ENCODE results near the gene DPH1. TPM values are rescaled to one million over a fixed set of nuclear protein-coding genes. Genes with fewer than 3 reads are reported as not detected.

The DPH1 gene
- total RNA-seq, 2 donors from 2014 or later = 31.1 to 48.3 TPM

DNA sequence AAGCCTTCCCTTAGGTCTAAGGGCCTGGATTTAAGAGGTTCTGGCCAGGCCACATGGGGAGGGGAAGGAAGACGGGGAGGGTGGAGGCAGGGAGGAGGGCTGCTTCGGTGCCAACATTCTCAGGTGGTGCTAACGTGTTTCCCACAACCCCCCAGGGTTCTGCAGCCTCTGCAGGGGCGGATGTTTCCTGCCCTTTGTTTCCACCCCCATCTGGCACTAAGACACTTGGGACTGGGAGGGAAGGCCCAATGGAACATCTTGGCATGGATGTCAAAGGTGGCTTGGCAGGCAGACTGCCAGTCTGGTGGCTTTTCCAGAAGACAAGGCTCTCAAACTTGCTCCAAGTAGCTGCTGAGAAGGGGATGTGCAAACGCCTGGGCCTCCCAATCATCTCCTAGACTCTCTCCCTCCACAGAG lies 37.7 kb downstream of the DPH1 start:
- peaks cover 10% of the 10 kb centered on the region for H3K4me1 ChIP-seq (ENCODE audit: control insufficient read depth, insufficient read depth, low read length)
- DNase-seq = no peak
- no peak overlapping the region for H3K9ac ChIP-seq (ENCODE audit: extremely low read depth, low read length, poor library complexity, severe bottlenecking)
- peaks cover 19% of the 10 kb centered on the region for H3K4me1 Mint-ChIP-seq
- H3K4me3 ChIP-seq (ENCODE audit: low read length) = no peak overlapping the region
- no peaks in the 10 kb centered on the region for H3K27me3 ChIP-seq (ENCODE audit: control insufficient read depth, insufficient read depth, low read length, poor library complexity, severe bottlenecking)
- H3K27ac Mint-ChIP-seq = no peak overlapping the region
- no peak overlapping the region for H3K27ac ChIP-seq (ENCODE audit: low read depth, low read length)
- H3K27me3 Mint-ChIP-seq (ENCODE audit: insufficient read depth) = no peaks in the 10 kb centered on the region
- H3K9me3 Mint-ChIP-seq = no peaks in the 10 kb centered on the region
- WGBS, 2 experiments (ENCODE audit: insufficient coverage in 1 of 2, insufficient read length in 1 of 2) = 93% methylated on average over 3 to 5 of the region's 5 CpGs
- H3K4me3 Mint-ChIP-seq = no peak overlapping the region
- peaks cover 91% of the 10 kb centered on the region for H3K36me3 ChIP-seq (ENCODE audit: control insufficient read depth, insufficient read depth, low read length)
- H3K36me3 Mint-ChIP-seq (ENCODE audit: low read depth) = peaks cover 55% of the 10 kb centered on the region
- no peaks in the 10 kb centered on the region for H3K9me3 ChIP-seq (ENCODE audit: control insufficient read depth, low read length)
- TF ChIP-seq, protein P1, sequence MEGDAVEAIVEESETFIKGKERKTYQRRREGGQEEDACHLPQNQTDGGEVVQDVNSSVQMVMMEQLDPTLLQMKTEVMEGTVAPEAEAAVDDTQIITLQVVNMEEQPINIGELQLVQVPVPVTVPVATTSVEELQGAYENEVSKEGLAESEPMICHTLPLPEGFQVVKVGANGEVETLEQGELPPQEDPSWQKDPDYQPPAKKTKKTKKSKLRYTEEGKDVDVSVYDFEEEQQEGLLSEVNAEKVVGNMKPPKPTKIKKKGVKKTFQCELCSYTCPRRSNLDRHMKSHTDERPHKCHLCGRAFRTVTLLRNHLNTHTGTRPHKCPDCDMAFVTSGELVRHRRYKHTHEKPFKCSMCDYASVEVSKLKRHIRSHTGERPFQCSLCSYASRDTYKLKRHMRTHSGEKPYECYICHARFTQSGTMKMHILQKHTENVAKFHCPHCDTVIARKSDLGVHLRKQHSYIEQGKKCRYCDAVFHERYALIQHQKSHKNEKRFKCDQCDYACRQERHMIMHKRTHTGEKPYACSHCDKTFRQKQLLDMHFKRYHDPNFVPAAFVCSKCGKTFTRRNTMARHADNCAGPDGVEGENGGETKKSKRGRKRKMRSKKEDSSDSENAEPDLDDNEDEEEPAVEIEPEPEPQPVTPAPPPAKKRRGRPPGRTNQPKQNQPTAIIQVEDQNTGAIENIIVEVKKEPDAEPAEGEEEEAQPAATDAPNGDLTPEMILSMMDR (conservative IDR thresholded peaks at IDR 0.05) = no peak

GRCh38 chr17:2068031-2068518 lies 38.1 kb downstream of the DPH1 start:
- H3K27ac ChIP-seq (ENCODE audit: low read depth, low read length) = peak overlapping the region; percentile 57
- H3K27ac Mint-ChIP-seq = no peak overlapping the region
- H3K36me3 ChIP-seq (ENCODE audit: control insufficient read depth, insufficient read depth, low read length) = peaks cover 91% of the 10 kb centered on the region
- peaks cover 15% of the 10 kb centered on the region for H3K4me1 Mint-ChIP-seq
- WGBS, 2 experiments (ENCODE audit: insufficient coverage in 1 of 2, insufficient read length in 1 of 2) = 92 to 100% methylated on average over 5 to 6 of the region's 6 CpGs
- H3K9me3 Mint-ChIP-seq = no peaks in the 10 kb centered on the region
- peaks cover 54% of the 10 kb centered on the region for H3K36me3 Mint-ChIP-seq (ENCODE audit: low read depth)
- DNase-seq = no peak
- H3K9me3 ChIP-seq (ENCODE audit: control insufficient read depth, low read length) = no peaks in the 10 kb centered on the region
- no peak overlapping the region for H3K9ac ChIP-seq (ENCODE audit: extremely low read depth, low read length, poor library complexity, severe bottlenecking)
- no peak overlapping the region for H3K4me3 ChIP-seq (ENCODE audit: low read length)
- TF ChIP-seq, protein P1 (conservative IDR thresholded peaks at IDR 0.05) = no peak
- no peaks in the 10 kb centered on the region for H3K27me3 Mint-ChIP-seq (ENCODE audit: insufficient read depth)
- H3K4me3 Mint-ChIP-seq = no peak overlapping the region
- H3K4me1 ChIP-seq (ENCODE audit: control insufficient read depth, insufficient read depth, low read length) = peaks cover 9% of the 10 kb centered on the region
- no peaks in the 10 kb centered on the region for H3K27me3 ChIP-seq (ENCODE audit: control insufficient read depth, insufficient read depth, low read length, poor library complexity, severe bottlenecking)

GRCh38 chr17:2068519-2069051 lies 38.6 kb downstream of the DPH1 start:
- no peaks in the 10 kb centered on the region for H3K27me3 ChIP-seq (ENCODE audit: control insufficient read depth, insufficient read depth, low read length, poor library complexity, severe bottlenecking)
- no peak overlapping the region for H3K9ac ChIP-seq (ENCODE audit: extremely low read depth, low read length, poor library complexity, severe bottlenecking)
- peaks cover 10% of the 10 kb centered on the region for H3K4me1 Mint-ChIP-seq
- no peaks in the 10 kb centered on the region for H3K9me3 ChIP-seq (ENCODE audit: control insufficient read depth, low read length)
- TF ChIP-seq, protein P1 (conservative IDR thresholded peaks at IDR 0.05) = no peak
- H3K27me3 Mint-ChIP-seq (ENCODE audit: insufficient read depth) = no peaks in the 10 kb centered on the region
- peak overlapping the region; percentile 57 for H3K27ac ChIP-seq (ENCODE audit: low read depth, low read length)
- H3K36me3 ChIP-seq (ENCODE audit: control insufficient read depth, insufficient read depth, low read length) = peaks cover 86% of the 10 kb centered on the region
- peaks cover 5% of the 10 kb centered on the region for H3K4me1 ChIP-seq (ENCODE audit: control insufficient read depth, insufficient read depth, low read length)
- no peak overlapping the region for H3K27ac Mint-ChIP-seq
- H3K9me3 Mint-ChIP-seq = no peaks in the 10 kb centered on the region
- no peak overlapping the region for H3K4me3 Mint-ChIP-seq
- no peak overlapping the region for H3K4me3 ChIP-seq (ENCODE audit: low read length)
- H3K36me3 Mint-ChIP-seq (ENCODE audit: low read depth) = peaks cover 49% of the 10 kb centered on the region
- DNase-seq = no peak
- 91% methylated on average over 8 to 15 of the region's 15 CpGs for WGBS, 2 experiments (ENCODE audit: insufficient coverage in 1 of 2, insufficient read length in 1 of 2)

All from endodermal cell (in vitro differentiated cells).